ENCODE data around the gene TNS1. TPM values are rescaled to one million over a fixed set of nuclear protein-coding genes. Genes with fewer than 3 reads are reported as not detected.

TNS1 gene
- total RNA-seq, 1 experiment from 2014 or later: 6.2 TPM

DNA sequence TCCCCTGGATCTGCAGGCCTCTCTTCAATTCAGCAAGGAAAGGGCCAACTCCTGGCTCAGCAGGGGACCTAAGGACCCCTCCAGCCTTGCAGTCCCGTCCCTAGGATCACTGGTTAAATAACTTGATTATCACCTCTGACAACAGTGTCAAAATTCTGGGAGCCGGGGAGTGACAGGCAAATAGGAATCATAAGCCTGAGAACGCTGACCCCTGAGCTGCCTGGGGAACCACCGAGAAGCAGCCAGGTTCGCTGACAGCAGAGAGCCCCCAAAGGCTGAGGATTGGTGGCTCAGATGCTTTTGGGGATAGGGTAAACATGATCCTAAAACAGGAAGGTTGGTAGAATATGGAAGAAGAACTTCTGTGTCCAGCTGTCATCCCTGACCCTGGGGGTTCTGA, 17.5 kb upstream of the TNS1 start:
- Histone ChIP-seq H3K9me3 (ENCODE audit: control insufficient read depth in 1 of 2, insufficient read depth in 1 of 2, low read depth in 1 of 2, low read length in 2 of 2) (no peaks in the 10 kb centered on the region), H3K9me2 (ENCODE audit: insufficient read depth) (no peaks in the 10 kb centered on the region), H3K79me2 (ENCODE audit: insufficient read depth, low read length) (no peaks in the 10 kb centered on the region), H3K27me3 (ENCODE audit: insufficient read depth, low read length) (no peaks in the 10 kb centered on the region), H3K9ac (ENCODE audit: low read length) (no peak overlapping the region), H4K20me1 (ENCODE audit: insufficient read depth) (no peaks in the 10 kb centered on the region), H2AFZ (ENCODE audit: low read depth, low read length, poor library complexity, severe bottlenecking) (no peak overlapping the region), H3K4me3 (replicated peaks in 1 of 2; ENCODE audit: low read depth in 1 of 2, low read length in 2 of 2) (no peak overlapping the region), H3K27ac (ENCODE audit: low read depth, low read length) (no peak overlapping the region), H3K4me2 (ENCODE audit: low read length) (no peak overlapping the region), H3K36me3 (ENCODE audit: control insufficient read depth in 1 of 2, insufficient read depth in 2 of 2, low read length in 2 of 2) (no peaks in the 10 kb centered on the region), H3K4me1 (ENCODE audit: control insufficient read depth in 1 of 2, insufficient read depth in 2 of 2, low read length in 2 of 2) (no peaks in the 10 kb centered on the region)
- TF ChIP-seq JUND (IDR thresholded peaks at IDR 0.05): no peak
- TF ChIP-seq RAD21 (IDR thresholded peaks at IDR 0.05; ENCODE audit: low read depth): no peak
- TF ChIP-seq EZH2phosphoT487 (IDR thresholded peaks at IDR 0.05; ENCODE audit: borderline replicate concordance): no peak
- TF ChIP-seq, protein P1, sequence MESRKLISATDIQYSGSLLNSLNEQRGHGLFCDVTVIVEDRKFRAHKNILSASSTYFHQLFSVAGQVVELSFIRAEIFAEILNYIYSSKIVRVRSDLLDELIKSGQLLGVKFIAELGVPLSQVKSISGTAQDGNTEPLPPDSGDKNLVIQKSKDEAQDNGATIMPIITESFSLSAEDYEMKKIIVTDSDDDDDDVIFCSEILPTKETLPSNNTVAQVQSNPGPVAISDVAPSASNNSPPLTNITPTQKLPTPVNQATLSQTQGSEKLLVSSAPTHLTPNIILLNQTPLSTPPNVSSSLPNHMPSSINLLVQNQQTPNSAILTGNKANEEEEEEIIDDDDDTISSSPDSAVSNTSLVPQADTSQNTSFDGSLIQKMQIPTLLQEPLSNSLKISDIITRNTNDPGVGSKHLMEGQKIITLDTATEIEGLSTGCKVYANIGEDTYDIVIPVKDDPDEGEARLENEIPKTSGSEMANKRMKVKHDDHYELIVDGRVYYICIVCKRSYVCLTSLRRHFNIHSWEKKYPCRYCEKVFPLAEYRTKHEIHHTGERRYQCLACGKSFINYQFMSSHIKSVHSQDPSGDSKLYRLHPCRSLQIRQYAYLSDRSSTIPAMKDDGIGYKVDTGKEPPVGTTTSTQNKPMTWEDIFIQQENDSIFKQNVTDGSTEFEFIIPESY (IDR thresholded peaks at IDR 0.05; ENCODE audit: extremely low read depth, insufficient replicate concordance, low read length): no peak
- intact Hi-C loops (cut with micrococcal nuclease): no loop called here
- ChIA-PET POLR2A (no interaction called here), RAD21 (ENCODE audit: low non-redundant PET in 1 of 2, low total read pairs in 2 of 2, uncharacterized antibody in 2 of 2, unreplicated experiment in 2 of 2) (no interaction called here), CTCF (no interaction called here)
- DNase-seq (ENCODE audit: low read depth, low spot score): no peak
- BruUV-seq (replicated peaks): no TSS peak
- ATAC-seq: no peak

DNA sequence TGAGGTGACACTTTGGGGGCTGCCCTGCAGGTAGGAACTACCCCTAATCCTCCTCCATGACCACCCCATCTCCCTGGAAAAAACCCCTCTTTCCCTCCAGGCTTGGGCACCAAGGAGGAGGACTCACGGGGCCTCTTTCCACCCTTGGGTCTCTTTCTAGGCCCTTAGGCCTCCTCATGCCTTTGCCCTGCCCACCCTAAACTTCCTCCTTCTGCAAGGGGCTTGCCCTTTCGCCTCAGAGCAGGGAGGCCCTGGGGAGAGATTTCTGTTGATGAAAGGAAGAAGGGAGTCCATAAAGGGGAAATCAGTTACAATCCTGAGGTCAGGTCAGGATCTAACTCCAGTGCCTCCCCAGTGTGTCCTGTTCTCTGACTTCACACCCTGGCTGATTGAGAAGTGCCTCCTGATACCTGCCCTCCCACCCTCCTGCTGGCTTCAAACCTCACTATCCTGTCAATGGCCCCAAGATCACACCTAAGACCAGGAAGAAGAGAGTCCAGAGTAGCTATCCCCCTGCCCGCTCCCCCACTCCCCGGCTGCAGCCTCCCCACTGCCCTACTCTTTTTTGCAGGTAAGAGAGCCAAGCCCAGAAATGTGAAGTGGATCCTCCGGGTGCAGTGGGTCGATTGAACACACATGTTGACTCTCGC, 16.7 kb upstream of the TNS1 start:
- Histone ChIP-seq H3K4me2 (ENCODE audit: low read length) (no peak overlapping the region), H3K36me3 (ENCODE audit: control insufficient read depth in 1 of 2, insufficient read depth in 2 of 2, low read length in 2 of 2) (no peaks in the 10 kb centered on the region), H3K4me1 (ENCODE audit: control insufficient read depth in 1 of 2, insufficient read depth in 2 of 2, low read length in 2 of 2) (no peaks in the 10 kb centered on the region), H3K9ac (ENCODE audit: low read length) (no peak overlapping the region), H3K9me3 (ENCODE audit: control insufficient read depth in 1 of 2, insufficient read depth in 1 of 2, low read depth in 1 of 2, low read length in 2 of 2) (no peaks in the 10 kb centered on the region), H3K9me2 (ENCODE audit: insufficient read depth) (no peaks in the 10 kb centered on the region), H3K27ac (ENCODE audit: low read depth, low read length) (no peak overlapping the region), H3K4me3 (replicated peaks in 1 of 2; ENCODE audit: low read depth in 1 of 2, low read length in 2 of 2) (no peak overlapping the region), H3K27me3 (ENCODE audit: insufficient read depth, low read length) (no peaks in the 10 kb centered on the region), H3K79me2 (ENCODE audit: insufficient read depth, low read length) (no peaks in the 10 kb centered on the region), H4K20me1 (ENCODE audit: insufficient read depth) (no peaks in the 10 kb centered on the region), H2AFZ (ENCODE audit: low read depth, low read length, poor library complexity, severe bottlenecking) (no peak overlapping the region)
- ATAC-seq (no peak), DNase-seq (ENCODE audit: low read depth, low spot score) (no peak)
- CTCF ChIA-PET: no interaction called here
- no TSS peak for BruUV-seq (replicated peaks)
- POLR2A ChIA-PET: no interaction called here
- intact Hi-C loops (cut with micrococcal nuclease): no loop called here
- RAD21 ChIA-PET (ENCODE audit: low non-redundant PET in 1 of 2, low total read pairs in 2 of 2, uncharacterized antibody in 2 of 2, unreplicated experiment in 2 of 2): no interaction called here
- TF ChIP-seq ZFX (IDR thresholded peaks at IDR 0.05) (no peak), POLR2AphosphoS5 (IDR thresholded peaks at IDR 0.05; ENCODE audit: low read depth, low read length) (no peak), JUND (IDR thresholded peaks at IDR 0.05) (no peak), RAD21 (IDR thresholded peaks at IDR 0.05; ENCODE audit: low read depth) (no peak), EZH2 (IDR thresholded peaks at IDR 0.05) (no peak), FOSL1 (IDR thresholded peaks at IDR 0.05; ENCODE audit: low read depth) (no peak), CBX3 (IDR thresholded peaks at IDR 0.05; ENCODE audit: low read depth) (no peak), EZH2phosphoT487 (IDR thresholded peaks at IDR 0.05; ENCODE audit: borderline replicate concordance) (no peak), SRF (IDR thresholded peaks at IDR 0.05; ENCODE audit: low read depth) (no peak), CEBPB (IDR thresholded peaks at IDR 0.05; ENCODE audit: low read depth) (no peak), TCF7L2 (IDR thresholded peaks at IDR 0.05; ENCODE audit: borderline replicate concordance, extremely low read depth, insufficient read depth, insufficient read length) (no peak)
- TF ChIP-seq, protein P2, sequence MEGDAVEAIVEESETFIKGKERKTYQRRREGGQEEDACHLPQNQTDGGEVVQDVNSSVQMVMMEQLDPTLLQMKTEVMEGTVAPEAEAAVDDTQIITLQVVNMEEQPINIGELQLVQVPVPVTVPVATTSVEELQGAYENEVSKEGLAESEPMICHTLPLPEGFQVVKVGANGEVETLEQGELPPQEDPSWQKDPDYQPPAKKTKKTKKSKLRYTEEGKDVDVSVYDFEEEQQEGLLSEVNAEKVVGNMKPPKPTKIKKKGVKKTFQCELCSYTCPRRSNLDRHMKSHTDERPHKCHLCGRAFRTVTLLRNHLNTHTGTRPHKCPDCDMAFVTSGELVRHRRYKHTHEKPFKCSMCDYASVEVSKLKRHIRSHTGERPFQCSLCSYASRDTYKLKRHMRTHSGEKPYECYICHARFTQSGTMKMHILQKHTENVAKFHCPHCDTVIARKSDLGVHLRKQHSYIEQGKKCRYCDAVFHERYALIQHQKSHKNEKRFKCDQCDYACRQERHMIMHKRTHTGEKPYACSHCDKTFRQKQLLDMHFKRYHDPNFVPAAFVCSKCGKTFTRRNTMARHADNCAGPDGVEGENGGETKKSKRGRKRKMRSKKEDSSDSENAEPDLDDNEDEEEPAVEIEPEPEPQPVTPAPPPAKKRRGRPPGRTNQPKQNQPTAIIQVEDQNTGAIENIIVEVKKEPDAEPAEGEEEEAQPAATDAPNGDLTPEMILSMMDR (IDR thresholded peaks at IDR 0.05 in 2 of 3, conservative IDR thresholded peaks at IDR 0.05 in 1 of 3; ENCODE audit: borderline replicate concordance in 1 of 3, insufficient read depth in 1 of 3, low read depth in 2 of 3, low read length in 2 of 3): no peak

Measured in HCT116 (cell line).